HG03432 (cell line): ENCODE data around the gene MYOCD.

Source experiments
- ATAC-seq: cut with Tn5 transposase; IDR thresholded peaks from one replicate; pipeline ENCODE4 v1.9.1; 2021; ENCODE audit warnings: mild to moderate bottlenecking, moderate library complexity; ENCODE audit not compliant: unreplicated experiment

Gene MYOCD

DNA sequence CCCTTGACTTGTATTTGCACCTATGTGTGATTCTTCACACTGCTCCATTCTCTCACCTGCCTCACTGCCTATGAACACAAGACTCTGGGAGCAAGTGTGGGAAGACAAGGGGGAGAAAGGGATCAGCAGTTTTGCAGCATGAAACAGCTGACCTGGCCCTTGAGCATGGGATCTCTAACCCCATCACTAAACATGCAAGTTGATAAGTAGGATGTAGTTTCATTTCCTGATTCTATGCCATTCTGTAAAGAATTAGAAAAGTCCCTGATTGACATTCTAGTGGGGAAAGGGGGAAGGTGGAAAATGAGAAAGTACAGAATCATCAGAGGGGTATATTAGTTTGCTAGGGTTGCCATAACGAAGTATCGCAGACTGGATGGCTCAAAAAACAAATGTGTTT, 25.3 kb upstream of the MYOCD start:
- no peak for ATAC-seq

DNA sequence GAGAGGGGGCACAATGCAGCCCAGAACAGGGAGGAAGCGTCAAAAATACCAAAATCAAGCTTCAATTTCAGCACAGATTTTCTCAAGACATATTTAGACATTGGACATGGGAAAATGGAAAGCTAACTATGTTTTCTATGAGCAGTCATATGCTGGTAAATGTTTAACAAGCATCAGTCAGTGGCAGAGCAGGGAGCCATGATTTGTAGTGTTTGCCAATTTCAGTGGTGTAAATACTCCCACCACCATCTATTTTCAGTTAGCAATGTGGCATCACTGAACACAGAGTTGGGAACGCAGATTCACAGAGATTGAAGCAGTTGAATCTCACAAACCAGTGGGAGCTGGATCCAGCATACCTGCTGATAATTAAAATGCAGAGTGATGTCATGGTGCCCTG, 24.6 kb upstream of the MYOCD start:
- no peak for ATAC-seq

DNA sequence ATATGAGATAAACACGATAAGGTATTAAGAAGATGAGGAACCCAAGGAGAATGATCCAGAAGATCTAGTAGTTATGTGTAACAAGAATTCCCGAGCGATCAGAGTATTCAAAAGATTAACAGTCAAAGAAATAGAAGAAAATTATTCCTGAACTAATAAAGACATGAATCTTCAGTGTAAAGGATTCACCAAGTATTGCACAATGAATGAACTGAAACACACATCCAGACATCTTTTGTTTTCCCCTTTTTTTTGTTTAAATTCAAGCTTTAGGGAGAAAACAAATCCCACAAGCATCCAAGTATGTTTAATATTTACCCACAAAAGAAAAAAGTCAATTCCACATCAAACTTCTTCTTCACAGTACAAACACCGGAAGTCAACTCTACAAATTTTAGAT, 23.7 kb upstream of the MYOCD start:
- no peak for ATAC-seq

DNA sequence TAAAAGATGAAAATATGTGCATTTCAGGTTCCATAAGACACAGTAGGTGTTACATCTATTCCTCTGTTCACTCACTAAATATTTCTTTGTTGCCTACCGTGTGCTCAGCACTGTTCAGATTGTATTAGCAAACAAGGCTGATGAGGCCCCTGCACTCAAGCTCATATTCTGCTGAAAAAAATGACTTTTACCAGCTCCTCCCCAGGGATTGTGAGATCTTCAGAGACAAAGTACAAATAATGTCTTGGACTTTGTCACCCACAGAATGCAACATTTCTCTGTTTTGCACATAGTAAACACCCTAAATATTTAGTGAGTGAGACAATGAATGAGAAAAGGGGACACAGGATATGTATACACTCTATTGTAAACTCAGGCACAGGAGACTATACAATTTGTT, 21.9 kb upstream of the MYOCD start:
- ATAC-seq = no peak

DNA sequence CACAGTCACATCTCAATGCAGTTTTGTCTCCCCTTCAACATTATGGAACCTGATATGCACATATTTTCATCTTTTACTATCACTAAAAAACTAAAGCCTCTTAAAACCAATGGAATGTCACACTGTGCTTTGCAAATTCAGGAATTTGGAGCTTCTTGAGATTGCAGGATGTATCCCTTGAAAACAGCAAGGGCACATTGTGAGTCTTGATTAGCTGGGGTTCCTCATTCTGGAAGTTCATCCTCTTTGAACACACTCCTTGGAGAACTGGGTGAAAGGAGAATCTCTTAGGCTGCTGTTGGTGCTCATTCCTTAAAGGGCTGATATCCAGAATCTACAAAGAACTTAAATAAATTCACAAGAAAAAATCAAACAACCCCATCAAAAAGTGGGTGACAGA, 21.1 kb upstream of the MYOCD start:
- ATAC-seq = no peak

DNA sequence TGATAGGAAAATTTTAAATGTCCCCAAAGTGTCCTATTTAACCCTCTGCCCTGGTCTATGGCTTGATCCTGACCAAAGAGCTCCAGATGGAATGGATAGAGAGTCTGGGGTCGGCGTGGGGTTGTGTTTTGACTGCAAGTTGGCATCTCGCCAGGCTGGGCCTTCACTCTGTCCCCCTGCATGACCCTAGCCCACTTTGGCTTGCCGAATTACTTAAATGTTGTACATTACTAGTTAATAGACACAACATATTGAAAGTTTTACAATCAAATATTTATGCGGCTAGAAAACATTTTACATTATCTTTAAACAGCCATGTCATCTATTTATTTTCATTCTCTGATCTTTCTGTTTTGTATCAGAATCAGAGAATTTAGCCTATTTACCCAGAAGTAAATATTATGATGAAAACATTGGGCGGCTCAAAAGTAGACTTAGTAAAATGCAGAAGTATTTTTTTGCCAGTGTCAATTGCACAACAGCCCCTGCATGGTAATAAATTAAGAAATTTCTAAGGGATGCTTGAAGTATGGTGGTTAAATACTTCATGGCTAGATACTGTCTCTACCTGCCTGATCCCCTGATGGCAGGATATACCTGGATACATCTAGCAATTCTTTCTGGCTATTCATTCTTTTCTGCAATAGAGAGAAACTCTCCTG, 18.8 kb upstream of the MYOCD start:
- no peak for ATAC-seq

DNA sequence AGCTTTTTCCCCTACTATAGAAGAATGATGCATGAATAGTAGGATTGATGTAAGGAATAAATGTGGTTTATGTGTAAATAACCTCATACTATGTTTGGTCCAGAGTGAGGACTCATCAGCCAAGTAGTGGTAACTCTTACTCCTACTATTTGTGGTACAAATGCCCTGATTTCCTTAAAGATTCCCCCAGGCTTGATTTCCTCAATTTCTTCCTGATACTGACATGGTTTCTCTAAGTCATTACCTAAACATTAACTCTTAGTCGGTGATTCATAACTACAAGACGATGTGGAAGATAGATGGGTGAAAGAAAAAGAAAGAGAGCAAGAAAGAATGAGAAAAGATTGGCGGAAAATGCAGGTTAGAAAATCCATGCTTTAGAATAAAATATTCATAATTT, 17.2 kb upstream of the MYOCD start:
- no peak for ATAC-seq

DNA sequence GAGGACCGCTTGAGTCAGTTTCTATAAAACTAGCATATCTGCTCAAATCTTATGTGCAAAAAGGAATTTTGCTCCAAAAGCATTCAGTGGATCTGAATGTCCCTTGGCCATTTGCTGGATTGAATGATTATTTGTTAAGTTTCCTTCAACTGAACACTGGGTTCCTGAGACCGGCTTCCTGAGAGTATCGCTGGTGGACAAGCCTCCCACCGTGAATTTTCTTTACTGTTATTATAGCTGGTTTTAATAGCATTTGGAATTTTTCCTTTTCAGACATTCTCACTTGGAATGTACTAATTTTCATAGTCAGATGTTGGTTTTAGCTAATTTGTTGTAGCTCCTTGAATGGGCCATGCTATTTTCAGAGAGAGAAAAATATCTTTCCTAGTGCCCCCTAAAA, 9.8 kb upstream of the MYOCD start:
- no peak for ATAC-seq

DNA sequence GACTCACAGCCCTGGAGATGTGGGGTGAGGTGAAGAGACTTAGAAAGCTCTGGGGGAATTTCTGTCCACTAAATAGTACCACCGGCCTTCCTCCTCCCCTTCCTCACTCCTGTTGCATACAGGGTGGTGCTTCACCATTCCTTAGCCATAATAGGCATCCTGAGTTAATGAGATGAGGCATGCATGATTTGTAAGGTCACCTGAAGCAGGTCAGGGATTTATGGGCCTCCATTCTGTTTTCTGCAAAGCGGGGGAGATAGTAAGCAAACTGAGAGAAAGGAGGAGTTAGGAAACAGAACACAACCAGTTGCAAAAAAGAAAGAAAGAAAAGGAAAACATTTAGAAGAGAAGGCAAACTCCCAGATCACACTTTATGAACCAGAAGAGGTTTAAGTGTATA, 9.3 kb upstream of the MYOCD start:
- no peak for ATAC-seq

DNA sequence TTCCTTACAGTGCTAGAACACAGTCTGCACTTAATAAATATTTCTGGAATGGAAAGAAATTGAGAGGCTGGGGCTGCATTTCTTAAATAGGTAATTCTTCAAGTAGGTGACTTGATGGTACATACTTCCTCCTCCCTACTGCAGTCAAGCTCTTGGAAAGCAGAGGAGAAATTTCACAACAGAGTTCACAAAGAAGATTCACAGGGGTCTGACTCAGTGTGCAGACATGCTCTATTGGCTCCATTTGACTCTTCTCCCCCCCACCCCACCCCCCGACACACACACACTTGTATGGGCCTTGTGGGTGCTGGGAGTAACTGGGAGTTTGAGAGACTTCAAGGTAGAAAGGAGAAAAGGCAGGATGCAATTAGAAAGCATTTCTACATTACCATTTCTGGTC, 6.2 kb upstream of the MYOCD start:
- no peak for ATAC-seq

DNA sequence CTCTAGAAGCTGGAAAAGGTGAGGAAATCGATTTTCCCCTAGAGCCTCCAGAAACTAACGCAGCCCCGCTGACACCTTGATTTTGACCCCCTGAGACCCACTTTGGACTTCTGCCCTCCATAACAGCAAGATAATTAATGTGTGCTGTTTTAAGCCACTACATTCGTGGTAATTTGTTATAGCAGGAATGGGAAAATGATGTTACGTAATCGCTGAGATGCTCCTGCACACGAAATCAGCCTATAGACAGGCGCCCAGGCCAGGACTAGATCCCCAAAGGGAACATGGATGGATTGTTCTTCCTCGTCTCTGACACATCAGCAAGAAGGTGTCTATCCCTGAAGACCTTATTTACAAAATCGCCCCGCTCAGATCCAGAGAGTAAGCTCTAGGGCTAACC, 1.4 kb upstream of the MYOCD start:
- no peak for ATAC-seq

DNA sequence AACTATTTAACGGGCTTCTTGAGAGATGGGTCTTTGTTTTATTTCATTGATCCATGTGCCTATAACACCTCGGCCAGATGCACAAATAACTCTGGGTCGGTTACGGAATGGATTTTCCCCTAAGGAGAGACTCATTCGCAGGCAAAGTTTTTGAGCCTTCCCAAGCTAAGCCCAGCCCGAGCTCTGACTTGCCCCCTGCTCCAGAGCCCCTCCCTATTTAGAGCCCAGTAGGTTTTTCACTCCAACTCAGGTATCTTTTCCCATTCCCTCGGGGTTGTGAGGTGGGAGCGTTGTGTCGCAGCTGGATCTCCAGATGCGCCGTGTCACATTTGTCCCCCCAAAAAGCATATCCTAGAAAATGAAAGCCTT, 812 bp upstream of the MYOCD start:
- ATAC-seq = no peak

DNA sequence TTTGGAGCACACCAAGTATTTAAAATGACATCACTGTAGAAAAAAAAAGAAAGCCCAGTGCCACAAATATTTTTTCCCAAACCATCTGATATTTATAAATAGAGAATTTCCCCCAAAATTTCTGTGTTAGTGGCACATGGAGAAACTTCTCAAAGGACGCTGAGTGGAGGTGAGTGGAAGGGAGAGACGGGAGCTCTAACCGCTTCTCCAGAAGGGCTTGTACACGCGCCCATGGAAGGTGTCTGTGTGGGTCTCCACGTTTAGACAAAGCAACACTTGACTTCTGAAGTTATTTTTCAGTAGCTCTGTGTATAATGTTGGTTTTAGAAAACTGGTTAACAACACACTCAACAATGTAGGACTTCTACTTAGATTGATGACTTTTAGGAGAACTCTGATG, 1.0 kb downstream of the MYOCD start:
- ATAC-seq = no peak

DNA sequence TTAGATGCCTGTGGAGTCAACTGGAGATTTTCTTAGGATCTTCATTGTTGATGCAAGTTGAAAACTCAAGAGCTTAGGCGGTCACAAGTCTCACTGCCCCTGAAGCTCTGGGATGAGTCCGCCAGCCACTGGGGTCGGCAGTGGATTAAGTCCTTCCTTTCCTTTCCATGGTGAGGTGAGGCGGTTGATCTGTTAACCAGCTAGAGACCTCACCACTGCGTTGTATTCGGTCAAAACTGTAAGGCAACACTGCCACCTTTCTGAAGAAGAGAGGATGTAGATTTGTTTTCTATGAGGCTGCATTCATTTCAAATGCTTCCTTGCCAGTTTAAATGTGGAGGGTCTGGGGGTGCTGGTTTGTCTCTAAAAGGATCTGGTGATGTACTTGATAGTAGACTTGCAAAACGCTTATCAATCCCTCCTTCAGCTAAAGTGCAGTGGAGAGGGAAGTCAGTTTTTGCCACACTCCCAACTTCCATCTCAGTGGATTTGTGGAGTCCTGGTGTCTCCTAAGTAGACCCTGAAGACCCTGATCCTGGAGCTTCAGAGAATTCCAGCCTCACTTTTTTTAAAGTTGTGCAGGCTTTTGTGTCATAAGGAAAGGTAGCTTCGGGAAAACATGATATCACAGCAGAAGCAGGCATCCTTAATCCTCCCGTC, 1.7 kb downstream of the MYOCD start:
- ATAC-seq = no peak

DNA sequence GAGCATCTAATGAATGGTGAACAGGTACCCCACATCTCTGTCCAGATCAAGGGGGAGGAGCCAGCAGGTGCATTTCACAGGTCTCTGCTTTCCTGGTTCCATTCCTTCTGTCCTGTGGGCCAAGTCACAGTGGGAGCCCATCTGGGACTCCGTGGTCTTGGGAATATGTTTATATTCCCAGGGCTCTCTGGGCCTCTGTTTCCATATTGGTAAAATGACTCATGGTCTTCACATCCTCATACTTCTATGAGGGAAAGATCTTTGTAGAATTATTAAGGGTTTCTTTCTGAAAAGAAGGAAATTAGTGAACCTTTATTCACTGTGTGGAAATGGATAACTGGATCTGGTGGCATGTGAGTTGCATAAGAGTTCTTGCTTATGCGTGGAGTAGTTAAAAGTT, 6.2 kb downstream of the MYOCD start:
- no peak for ATAC-seq

DNA sequence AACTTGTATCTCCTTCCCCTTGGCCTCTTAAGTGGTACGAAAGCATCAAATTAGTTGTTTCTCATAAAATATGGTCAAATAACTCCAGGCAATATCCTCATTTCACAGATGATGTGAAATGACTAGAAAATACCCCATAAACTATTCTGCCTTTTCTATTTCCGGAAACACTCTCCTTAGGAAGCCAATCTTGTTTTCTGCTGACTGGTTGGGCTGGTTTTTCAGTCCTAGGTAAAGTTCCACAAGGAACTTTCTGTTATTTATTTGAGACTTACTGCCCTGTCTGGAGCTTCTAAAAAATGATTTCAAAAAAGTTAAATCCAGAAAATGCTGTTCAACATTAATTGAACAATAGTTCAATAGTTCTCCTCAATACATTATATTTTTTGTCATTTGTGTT, 7.3 kb downstream of the MYOCD start:
- ATAC-seq = no peak

DNA sequence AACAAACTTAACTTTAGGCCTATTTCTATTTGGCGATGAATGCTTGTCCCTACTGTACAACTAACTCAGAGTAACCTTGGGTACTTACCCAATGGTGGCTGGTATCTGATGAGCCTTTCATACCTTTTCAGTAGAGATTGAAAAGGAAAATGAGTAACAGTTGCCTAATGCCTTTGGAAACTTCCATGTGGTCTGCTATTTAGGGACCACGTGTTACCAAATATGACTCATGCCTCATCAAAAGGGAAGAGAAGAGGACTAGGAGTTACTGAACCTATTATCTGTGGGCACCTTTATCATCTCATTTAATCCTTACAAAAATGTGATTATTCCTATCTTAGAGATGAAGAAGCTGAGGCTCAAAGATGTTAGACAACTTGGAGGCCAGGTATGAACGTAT, 8.1 kb downstream of the MYOCD start:
- no peak for ATAC-seq

DNA sequence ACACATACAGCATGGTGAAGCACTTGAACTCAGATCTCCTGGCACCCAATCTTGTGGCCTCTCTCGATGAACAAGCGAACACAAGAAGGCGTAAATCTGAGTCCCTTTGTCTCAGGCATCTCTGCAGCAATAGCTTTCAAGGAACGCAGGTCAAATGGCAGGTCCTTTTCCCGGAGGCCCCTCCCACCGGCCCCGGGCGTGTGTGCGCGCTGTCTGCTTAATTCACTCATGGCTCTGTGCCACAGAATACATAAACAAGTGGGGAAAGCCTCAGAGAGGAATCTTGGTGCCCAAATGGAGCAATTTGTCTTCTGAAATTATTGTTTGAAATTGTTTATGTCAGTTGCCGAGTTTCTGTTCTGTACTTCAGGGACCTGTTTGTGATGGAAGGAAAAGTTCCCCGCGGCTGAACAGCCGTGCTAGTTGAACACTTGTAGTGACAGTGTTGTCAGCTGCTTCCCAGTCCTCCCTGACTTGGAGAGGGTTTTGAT, 14.8 kb downstream of the MYOCD start:
- ATAC-seq = no peak

DNA sequence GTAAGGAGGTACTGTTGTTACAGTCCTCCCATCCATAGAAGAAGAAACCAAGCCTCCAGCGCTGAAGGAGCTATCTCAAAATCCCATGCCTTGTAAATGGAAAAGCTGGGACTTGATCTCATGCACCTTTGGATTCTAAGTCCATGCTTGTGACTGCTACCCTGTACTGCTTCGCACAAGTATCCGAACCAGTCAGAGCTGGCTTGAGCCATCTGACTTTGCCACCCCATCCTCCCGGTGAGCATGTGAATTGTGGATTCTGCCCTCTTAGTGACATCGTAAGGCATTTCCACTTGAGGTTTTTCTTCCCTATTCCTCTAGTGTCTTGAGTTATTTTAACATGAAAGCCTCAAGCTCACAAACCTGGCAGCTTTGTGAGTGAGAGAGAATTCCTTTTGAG, 15.3 kb downstream of the MYOCD start:
- no peak for ATAC-seq

DNA sequence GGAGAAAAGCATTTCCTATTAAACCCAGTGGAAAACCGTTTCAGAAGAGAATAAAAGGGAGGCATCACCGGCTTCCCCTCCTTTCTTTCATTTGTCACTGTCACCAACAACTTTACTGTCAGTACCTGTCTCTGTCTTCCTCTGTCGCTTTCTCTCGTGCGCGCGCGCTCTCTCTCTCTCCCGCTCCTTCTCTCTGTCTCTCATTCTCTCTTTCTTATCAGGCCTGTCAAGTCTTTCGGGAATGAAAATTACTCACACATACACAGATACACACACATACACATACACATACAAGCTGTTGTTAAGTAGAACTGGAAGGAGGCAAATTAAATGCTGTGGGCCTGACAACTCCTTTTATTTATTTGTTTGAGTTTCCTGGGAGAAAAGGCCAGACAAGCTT, 17.6 kb downstream of the MYOCD start:
- no peak for ATAC-seq

DNA sequence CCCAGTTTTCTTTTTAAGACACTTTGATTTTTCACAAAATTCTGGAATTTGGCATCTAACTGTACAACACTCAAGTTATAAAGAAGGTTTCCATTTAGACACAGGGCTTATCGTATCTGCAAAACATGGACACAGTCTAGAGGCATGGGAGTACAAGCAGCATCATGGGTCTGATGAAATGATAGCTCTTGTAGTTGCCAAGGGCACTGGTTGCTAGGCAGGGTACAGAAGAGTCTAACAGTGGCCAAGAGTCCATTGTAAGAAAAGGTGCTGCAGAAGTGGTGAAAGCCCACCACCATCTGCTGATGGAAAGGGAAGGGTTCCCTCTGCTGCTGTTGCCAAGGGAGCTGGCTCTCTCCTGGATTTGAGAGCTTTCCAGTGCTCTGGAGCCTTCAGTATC, 20.8 kb downstream of the MYOCD start:
- no peak for ATAC-seq

DNA sequence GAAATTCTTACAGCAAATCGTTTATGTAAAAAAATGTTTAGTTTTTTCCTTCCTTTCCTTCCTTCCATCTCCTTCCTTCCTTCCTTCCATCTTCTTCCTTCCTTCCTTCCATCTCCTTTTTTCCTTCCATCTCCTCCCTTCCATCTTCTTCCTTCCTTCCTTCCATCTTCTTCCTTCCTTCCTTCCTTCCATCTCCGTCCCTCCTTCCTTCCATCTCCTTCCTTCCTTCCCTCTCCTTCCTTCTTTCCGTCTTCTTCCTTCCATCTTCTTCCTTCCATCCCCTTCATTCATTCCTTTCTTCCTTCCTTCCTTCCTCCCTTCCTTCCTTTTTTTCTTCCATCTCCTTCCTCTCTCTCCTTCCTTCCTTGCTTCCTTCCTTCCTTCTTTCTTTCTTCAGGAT, 22.7 kb downstream of the MYOCD start:
- ATAC-seq = no peak

DNA sequence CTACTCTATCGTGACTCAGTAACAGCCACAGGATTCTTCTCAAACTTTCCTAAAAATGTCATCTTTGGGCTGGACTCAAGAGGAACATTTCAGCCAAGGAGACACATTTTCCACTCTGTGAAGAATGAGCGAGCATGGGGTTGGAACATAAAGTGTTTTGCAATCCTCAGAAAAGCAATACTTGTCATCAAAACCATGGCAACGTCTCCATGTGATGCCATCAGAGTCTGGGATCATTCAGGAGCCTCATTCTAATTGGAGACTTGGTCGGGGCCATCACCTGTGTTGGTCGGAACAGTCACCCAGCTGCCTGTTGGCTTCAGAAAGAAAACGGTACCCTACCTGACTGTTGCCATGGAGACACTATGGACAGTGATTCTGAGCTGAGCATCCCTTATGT, 25.5 kb downstream of the MYOCD start:
- ATAC-seq = no peak
